Cardiac fibroblast (primary cell): Measurements from ENCODE around the gene SOWAHC.
A peak's percentile ranks its signal among the peaks of the same experiment; 100 is the strongest.

Experiments
- DNase-seq, 2 donors: peaks; one replicate each; pipeline versions ENCODE4 v3.0.0 to v3.0.0-alpha.2; 2010; ENCODE audit warnings: low read depth in 2 of 2
- H3K4me3 ChIP-seq, 2 donors: replicated peaks in 1 of 2; 1 replicate in 1 of 2; 2 replicates in 1 of 2; pipeline ENCODE4 v1.5.1; 2011; ENCODE audit warnings: low read depth in 2 of 2, low read length in 2 of 2, mild to moderate bottlenecking in 2 of 2, moderate library complexity in 1 of 2
- CTCF ChIP-seq: IDR thresholded peaks from one replicate; pipeline ENCODE4 v1.5.1; 2011; ENCODE audit warnings: low read depth, mild to moderate bottlenecking, low read length, inconsistent platforms

SOWAHC gene

GRCh38 chr2:109609352-109610024 is 4.7 kb upstream of the SOWAHC start:
- no peak for TF ChIP-seq CTCF
- DNase-seq: peak; percentile 64 to 81
- H3K4me3 ChIP-seq: peak overlapping the region in 1 of 2 donors; percentile 48

GRCh38 chr2:109611467-109612095 is 2.6 kb upstream of the SOWAHC start:
- no peak for TF ChIP-seq CTCF
- peak; percentile 71 to 88 for DNase-seq
- H3K4me3 ChIP-seq: peak overlapping the region in 1 of 2 donors; percentile 66

- TF ChIP-seq CTCF: no peak
- H3K4me3 ChIP-seq: peak overlapping the region; percentile 66 to 74
- DNase-seq: peak; percentile 67 to 78
These were observed 863 bp upstream of the SOWAHC start for GRCh38 chr2:109613081-109613921.

DNA sequence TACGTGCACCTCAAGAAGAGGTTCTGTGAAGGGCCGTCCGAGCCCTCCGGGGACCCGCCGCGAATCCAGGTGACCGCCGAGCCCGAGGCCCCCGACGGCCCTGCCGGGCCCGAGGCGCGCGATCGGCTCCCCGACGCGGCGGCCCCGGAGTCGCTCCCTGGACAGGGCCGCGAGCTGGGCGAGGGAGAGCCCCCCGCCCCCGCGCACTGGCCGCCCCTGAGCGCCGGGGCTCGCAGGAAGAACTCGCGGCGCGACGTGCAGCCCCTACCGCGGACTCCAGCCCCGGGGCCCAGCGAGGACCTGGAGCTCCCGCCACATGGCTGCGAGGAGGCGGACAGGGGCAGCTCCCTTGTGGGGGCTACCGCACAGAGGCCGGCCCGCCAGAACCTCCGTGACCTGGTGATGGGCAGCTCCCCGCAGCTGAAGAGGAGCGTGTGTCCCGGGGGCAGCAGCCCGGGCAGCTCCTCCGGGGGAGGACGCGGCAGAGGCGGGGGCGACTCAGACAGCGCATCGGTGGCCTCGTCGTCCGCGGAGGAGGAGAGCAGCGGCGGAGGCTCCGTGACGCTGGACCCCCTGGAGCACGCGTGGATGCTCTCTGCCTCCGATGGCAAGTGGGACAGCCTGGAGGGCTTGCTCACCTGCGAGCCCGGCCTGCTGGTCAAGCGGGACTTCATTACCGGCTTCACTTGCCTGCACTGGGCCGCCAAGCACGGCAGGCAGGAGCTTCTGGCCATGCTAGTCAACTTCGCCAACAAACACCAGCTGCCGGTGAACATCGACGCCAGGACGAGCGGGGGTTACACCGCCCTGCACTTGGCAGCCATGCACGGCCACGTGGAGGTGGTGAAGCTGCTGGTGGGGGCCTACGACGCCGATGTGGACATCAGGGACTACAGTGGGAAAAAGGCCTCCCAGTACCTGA is 812 bp downstream of the SOWAHC start:
- TF ChIP-seq CTCF: no peak
- H3K4me3 ChIP-seq: peak overlapping the region; percentile 55 to 66
- peak in 1 of 2 donors; percentile 33 for DNase-seq

GRCh38 chr2:109615637-109616144 is 1.5 kb downstream of the SOWAHC start:
- H3K4me3 ChIP-seq: peak overlapping the region; percentile 55 to 66

More at GRCh38 chr2:109615637-109616144, 1.5 kb downstream of the SOWAHC start:
- no peak for DNase-seq
- no peak for TF ChIP-seq CTCF
